Hindlimb muscle (tissue), 1 donor: ENCODE measurements around the gene TGFBR3L. TPM values are rescaled to one million over a fixed set of nuclear protein-coding genes. Genes with fewer than 3 reads are reported as not detected.

Source experiments
- DNase-seq: peaks from one replicate; pipeline ENCODE4 v3.0.0-alpha.2; 2013
- polyA plus RNA-seq: library from polyadenylated mRNA; unstranded; fragments of 120-200 nt; gene quantifications from one replicate; pipeline ENCODE4 v1.2.1, GENCODE V29; 2013; ENCODE audit not compliant: insufficient read length

The TGFBR3L gene
- polyA plus RNA-seq: 0.67 TPM

GRCh38 chr19:7914598-7915045 lies at the start of gene TGFBR3L:
Gene TGFBR3L, plus strand, starts transcription at chr19:7914830.
- no peak for DNase-seq

- DNase-seq: no peak
Observed at GRCh38 chr19:7865262-7865911, 49.2 kb upstream of the TGFBR3L start.

GRCh38 chr19:7866399-7867091 lies 48.1 kb upstream of the TGFBR3L start:
- no peak for DNase-seq

GRCh38 chr19:7867092-7867844 lies 47.4 kb upstream of the TGFBR3L start:
- DNase-seq: no peak

GRCh38 chr19:7868326-7868670 lies 46.3 kb upstream of the TGFBR3L start:
- DNase-seq: no peak

- peak; percentile 85 for DNase-seq
Observed at GRCh38 chr19:7868671-7869452, 45.8 kb upstream of the TGFBR3L start.

GRCh38 chr19:7869453-7869909 lies 45.1 kb upstream of the TGFBR3L start:
- peak; percentile 56 for DNase-seq

- peak; percentile 61 for DNase-seq
Observed at GRCh38 chr19:7869910-7870511, 44.6 kb upstream of the TGFBR3L start.

GRCh38 chr19:7870571-7871436 lies 43.8 kb upstream of the TGFBR3L start:
- peak; percentile 47 for DNase-seq

- peak; percentile 80 for DNase-seq
Observed at GRCh38 chr19:7871437-7872305, 43.0 kb upstream of the TGFBR3L start.

- DNase-seq: no peak
Observed at GRCh38 chr19:7872306-7873204, 42.1 kb upstream of the TGFBR3L start.

- DNase-seq: no peak
Observed at GRCh38 chr19:7873304-7874075, 41.1 kb upstream of the TGFBR3L start.

GRCh38 chr19:7874076-7874896 lies 40.3 kb upstream of the TGFBR3L start, which contains the start of gene PRR36:
Gene PRR36, minus strand, starts transcription at chr19:7874390. Its CDS starts 701 bp downstream, at chr19:7873689.
- DNase-seq: no peak

- no peak for DNase-seq
Observed at GRCh38 chr19:7874897-7875273, 39.7 kb upstream of the TGFBR3L start.

- DNase-seq: no peak
Observed at GRCh38 chr19:7877249-7877836, 37.3 kb upstream of the TGFBR3L start.

- no peak for DNase-seq
Observed at GRCh38 chr19:7879111-7879807, 35.4 kb upstream of the TGFBR3L start.
